Myocyte (in vitro differentiated cells): ENCODE measurements around the gene CHMP4B. TPM values are rescaled to one million over a fixed set of nuclear protein-coding genes. Genes with fewer than 3 reads are reported as not detected.

Experiments
- DNase-seq: peaks from one replicate; pipeline ENCODE4 v3.0.0-alpha.2; 2012; ENCODE audit warnings: low read depth
- polyA plus RNA-seq: library from polyadenylated mRNA; unstranded; fragments of >200 nt; gene quantifications from one replicate; pipeline ENCODE4 v1.2.1, GENCODE V29; 2012; ENCODE audit warnings: missing spikeins
- total RNA-seq: library from RNA; depleted of rRNA; stranded (reverse); fragments of >200 nt; gene quantifications from 2 replicates; pipeline ENCODE4 v1.2.3, GENCODE V29; 2014

Gene CHMP4B, protein sequence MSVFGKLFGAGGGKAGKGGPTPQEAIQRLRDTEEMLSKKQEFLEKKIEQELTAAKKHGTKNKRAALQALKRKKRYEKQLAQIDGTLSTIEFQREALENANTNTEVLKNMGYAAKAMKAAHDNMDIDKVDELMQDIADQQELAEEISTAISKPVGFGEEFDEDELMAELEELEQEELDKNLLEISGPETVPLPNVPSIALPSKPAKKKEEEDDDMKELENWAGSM
- 78.0 and 88.5 TPM in 2 replicates for total RNA-seq
- polyA plus RNA-seq = 166 TPM

DNA sequence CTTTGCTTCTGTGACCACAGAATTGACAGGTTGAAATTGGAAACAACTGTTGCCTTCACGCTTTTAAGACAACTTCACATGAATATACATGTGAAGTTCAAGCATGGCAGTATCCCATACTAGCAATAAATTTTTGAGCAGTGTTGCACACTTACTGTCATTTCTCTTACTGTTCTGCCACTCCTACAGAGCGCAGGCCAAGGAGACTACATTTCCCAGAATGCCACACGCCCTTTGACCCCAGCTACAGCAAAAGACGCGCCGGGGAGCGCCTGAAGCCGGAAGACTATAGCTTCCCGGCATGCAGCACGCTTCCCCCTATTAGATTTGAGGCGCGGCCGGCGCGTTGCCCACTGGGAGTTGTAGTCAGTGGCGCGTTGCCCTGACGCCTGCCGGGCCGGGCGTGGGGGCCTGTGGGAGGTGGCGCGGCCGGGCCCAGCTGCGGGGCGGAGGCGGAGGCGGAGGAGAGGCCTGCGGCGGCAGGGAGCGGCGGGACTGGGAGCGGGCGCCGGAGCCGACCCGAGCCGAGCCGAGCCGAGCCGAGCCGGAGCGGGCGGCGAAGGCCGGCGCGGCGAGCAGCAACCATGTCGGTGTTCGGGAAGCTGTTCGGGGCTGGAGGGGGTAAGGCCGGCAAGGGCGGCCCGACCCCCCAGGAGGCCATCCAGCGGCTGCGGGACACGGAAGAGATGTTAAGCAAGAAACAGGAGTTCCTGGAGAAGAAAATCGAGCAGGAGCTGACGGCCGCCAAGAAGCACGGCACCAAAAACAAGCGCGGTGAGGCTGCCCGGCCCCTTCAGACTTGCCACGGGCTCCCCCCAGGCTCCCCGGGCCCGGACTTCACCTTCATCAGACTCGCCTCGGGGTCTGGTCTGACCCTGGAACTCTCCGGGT is at the start of gene CHMP4B:
Gene CHMP4B, plus strand, starts transcription at position 464 of the 891 bp plus-strand sequence. Its CDS starts 121 bp downstream, at position 585.
- DNase-seq = peak; percentile 99

DNA sequence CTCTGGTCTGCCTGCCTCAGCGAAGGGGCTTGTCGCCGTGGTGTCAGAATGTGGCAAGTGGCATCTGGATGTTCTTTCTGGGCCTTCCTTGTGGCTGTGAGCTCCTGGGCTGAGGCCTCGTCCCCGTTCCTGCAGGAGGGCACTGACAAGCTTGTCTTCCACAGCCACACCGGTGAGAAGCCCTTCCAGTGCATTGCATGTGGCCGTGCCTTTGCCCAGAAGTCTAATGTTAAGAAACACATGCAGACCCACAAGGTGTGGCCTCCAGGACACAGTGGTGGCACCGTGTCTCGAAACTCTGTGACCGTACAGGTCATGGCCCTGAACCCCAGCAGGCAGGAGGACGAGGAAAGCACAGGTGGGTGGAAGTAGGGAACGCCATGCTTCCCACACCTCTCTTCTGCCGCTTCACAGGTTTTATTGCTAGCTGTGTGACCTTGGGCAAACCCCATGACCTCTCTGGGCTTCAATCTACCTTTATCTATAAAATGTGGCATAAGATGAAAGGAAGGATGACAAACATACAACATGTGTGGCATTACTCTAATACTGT is 49.4 kb upstream of the CHMP4B start:
- no peak for DNase-seq

DNA sequence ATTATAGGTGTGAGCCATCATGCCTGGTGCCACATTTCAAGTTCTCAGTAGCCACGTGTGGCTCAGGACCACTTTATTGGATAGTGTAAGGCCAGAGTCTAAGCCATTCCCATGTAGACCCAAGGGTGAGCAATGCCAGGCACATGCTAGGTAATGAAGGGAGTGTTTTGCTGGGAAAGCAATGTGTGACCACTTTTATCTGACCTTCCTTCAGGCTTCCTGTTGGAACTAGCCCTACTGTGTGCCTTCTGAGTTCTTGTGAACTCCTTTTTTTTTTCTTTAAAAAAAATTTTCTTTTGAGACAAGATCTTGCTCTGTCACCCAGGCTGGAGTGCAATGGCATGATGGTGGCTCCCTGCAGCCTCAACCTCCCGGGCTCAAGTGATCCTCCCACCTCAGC is 46.0 kb upstream of the CHMP4B start:
- DNase-seq = no peak

DNA sequence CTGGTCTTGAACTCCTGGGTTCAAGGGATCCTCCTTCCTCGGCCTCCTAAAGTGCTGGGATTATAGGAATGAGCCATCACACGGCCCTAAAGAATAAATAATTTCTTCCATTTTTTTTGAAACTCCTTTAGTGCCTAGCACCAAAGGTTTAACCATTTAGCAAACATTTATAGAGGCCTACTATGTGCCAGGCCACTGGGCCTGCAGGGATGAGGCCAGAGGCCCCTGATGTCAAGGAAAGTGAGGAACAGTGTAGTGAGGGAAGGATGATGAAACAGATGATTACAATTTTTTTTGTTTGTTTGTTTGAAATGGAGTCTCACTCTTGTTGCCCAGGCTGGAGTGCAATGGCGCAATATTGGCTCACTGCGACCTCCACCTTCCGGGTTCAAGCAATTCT is 45.6 kb upstream of the CHMP4B start:
- DNase-seq = no peak

DNA sequence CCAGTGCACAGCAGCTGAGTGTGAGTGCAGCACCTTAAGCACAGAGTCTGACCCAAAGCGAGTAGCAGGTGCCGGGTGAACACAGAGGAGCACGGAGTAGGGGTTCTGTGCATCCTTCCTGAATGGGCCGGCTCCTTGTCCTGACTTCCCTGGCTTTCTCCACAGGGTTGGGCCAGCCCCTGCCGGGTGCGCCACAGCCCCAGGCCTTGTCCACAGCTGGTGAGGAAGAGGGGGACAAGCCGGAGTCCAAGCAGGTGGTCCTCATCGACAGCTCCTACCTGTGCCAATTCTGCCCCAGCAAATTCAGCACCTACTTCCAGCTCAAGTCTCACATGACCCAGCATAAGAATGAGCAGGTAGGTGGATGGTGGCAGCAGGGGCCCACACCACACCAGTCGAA is 44.5 kb upstream of the CHMP4B start:
- DNase-seq = no peak

DNA sequence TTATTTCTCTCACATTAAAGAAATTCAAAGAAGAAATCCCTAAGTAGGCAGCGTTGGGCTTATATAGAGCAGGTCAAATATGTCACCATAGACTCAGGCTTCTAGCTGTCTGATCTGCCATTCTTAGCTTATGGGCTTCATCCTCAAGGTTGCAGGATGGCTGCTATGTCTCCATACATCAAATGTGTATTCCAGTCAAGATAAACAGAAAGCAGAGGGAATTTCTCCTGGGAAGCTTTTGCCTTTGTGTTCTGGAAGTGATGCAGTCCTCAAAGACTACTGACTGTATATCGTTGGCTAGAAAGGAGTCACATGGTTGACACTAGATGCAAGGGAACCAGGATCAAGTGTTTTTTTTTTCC is 43.4 kb upstream of the CHMP4B start:
- DNase-seq = no peak

DNA sequence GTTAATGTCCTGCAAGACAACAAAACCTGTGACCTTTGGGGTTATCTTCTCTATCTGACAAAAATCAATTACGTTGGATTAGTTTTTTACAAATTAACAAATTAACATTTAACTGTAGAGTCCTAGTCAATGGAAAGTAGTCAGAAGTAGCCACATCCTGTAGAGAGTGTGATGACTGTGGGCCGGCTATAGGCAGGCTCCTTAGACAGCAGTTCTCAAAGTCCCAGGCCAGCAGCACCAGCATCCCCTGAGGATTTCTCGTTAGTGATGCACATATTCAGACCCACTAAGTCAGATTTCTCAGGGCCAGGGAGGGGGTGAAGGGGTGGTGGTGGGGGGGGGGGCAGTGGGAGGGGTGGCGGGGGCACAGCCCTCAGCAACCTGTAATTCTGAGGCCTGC is 42.1 kb upstream of the CHMP4B start:
- no peak for DNase-seq

DNA sequence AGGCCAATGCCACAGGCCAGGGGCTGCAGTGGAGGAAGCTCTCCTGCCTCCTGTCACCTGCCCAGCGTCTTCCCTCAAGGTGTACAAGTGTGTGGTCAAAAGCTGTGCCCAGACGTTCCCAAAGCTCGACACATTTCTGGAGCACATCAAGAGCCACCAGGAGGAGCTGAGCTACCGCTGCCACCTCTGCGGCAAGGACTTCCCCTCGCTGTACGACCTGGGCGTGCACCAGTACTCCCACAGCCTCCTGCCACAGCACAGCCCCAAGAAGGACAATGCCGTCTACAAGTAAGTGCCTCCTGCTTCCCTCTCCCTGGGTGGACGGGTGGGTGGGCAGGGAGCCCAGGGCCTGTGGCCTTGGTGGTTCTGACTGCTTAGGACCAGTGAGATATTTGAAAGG is 41.1 kb upstream of the CHMP4B start:
- DNase-seq = no peak

DNA sequence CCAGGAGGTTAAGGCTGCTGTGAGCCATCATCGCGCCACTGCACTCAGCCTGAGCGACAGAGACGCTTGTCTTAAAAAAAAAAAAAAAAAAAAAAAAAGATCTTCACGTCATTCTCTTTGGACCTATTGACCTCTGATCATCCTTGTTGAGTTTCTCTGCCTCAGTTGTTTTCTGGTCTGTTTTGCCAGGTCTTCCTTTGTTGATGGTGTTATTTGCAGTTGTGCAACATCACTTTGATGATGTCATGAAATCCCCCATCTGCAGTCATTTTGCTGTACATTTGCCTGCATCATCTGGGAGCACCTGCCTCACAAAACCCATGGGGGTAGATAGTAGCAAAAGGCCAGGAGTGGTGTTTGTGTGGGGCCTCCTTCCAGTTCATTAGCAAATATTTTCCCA is 39.2 kb upstream of the CHMP4B start:
- no peak for DNase-seq

DNA sequence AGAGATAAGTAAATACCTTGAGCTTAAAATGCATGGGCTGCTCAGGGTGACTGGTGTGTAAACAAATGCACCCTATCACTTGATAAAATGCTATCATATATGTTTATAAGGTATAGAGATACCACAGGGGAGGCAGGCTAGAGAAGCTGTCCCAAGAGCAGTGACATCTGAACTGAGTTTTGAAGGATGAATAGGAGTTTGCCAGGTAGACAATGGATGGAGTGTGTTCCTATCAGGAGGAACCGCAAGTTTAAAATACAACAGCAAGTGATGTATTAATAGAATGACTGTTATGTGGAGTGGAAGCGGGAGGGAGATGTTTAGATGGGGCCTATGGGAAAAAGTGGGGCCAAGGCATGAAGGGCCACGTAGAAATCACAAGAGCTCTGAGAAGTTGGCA is 38.7 kb upstream of the CHMP4B start:
- DNase-seq = no peak

DNA sequence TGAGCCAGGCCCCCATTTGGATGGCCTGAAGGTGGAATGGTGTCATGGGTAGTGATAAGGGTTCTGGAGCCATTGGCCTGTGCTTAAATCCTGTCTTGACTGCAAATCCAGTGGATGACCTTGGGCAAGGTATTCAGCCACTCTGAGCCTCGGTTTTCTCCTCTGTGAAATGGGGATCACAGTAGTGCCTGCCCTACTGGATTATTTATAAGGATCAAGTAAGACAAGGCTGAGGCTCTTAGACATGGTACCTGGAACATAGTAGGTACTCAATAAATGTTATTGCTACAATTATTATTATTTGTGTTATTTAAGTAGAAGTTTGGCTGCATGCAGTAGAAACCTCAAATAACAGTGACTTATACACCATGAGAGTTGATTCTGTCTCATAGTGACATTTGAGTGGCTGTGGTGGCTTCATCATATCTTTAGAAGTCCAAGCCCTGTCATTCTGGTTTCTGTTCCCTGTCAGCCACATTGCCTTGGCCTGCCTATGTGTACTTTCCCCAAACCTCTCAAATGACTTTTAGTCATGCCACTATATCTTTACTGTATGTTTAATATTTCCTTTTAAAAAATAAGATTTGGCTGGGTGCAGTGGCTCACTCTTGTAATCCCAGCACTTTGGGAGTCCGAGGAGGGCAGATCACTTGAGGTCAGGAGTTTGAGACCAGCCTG is 37.6 kb upstream of the CHMP4B start:
- DNase-seq = peak; percentile 34

DNA sequence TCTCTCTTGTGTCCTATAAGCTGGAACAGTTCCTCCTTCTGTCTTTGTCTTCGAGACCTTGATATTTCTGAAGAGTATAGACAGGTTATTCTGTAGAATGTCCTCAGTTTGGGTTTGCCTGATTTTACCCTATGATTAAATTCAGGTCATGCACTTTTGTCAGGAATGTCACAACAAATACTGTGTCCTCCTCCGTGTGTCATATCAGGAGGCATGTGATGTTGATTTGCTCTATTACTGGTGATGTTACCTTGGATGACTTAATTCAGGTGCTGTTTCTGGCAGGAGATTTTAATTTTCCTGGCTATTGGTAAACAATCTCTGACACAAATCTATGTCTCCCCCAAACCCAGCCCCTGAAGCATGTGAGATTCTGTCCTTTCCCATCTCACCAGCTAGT is 33.3 kb upstream of the CHMP4B start:
- no peak for DNase-seq

DNA sequence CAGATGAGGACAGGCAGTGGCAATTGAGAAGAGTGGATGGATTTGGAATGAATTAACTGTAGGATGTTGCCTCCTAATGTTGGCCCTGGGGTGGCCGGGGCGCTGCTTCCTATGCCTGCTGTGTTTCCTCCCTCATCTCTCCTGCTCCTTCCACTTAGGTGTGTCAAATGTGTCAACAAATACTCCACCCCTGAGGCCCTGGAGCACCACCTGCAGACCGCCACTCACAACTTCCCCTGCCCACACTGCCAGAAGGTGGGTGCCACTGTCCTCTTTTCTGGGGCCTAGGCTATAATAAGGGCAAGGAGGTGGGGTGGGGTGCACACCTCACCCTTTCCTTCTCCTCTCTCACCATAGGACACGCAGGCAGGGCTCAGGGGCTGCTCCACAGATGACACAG is 30.0 kb upstream of the CHMP4B start:
- no peak for DNase-seq

DNA sequence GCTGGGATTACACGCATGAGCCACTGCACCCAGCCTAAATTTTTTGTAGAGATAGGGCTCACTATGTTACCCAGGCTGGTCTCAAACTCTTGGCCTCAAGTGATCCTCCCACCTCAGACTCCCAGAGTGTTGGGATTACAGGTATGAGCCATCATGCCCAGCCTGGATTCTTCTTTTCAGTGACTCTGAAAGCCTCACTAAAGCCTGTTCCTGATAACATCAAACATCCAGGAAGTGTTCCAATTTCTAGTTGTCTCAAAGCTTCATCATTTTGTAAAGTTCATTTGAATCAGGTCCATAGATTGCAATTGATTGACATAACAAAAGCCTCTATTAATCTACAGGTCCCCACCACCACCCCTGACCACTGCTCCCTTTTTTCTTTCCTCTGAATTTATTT is 29.2 kb upstream of the CHMP4B start:
- no peak for DNase-seq

DNA sequence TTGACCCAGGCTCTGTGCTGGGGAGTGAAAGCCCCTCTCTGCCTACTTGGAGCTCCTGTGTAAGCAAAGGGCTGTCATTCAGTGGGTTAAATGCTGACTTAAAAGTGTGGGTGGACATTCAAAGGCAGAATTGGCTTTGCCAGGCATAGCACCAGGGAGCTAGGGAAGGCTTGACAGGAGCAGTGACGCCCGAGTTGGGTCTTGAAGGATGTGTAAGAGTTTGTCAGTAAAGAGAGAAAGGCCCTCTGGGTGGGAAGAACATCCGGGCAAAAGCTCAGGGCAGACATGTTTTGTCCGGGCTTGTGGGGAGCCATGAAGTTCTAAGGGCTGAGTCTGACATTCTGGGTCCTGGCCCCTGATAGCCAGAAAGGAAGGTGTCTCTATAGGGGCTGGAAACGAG is 27.9 kb upstream of the CHMP4B start:
- no peak for DNase-seq

DNA sequence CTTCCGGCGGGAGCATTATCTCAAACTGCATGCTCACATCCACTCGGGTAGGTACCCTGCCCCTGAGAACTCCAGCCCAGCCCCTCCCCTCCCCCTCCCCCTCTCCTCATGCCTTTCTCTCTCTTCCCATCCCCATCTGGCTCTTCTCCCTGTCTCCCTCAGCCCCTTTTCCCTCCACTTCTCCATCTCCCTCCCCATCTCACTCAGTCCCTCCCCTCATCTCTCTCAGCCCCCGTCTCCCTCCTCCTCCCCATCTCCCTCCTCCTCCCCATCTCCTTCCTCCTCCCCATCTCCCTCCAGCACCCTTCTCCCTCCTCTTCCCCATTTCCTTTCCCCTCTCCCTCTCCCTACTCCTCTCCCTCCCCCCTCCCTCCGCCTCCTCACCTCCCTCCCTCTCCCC is 27.3 kb upstream of the CHMP4B start:
- no peak for DNase-seq

DNA sequence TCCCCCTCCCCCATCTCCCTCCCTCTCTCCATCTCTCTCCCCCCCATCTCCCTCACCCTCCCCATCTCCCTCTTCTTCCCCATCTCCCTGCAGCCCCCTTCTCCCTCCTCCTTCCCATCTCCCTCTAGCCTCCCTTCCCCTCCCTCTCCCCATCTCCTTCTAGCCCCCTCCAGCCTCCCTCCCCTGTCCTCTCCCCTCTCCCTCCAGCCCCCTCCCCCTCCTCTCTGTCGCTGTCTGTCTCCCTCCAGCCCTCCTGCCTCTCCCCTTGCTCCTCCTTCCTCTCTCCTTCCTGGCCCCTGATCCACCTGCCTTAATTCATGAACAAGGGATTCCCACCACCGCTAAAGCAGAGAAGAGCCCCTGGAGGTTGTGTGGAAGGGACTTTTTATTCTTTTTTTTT is 26.9 kb upstream of the CHMP4B start:
- no peak for DNase-seq

DNA sequence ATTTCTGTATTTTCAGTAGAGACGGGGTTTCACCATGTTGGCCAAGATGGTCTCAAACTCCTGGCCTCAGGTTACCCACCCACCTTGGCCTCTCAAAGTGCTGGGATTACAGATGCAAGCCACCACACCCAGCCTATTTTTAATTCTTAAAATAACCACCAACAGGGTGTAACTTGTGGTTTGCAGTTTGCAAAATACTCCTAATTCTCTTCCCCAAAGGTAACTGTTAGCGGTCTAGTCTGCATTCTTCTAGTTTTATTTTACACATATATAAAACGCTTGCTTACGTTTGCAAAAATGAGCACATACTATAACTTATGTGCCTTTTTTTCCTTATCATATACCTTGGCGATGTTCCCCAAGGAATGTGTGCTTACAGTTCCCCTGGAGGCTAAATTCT is 25.6 kb upstream of the CHMP4B start:
- DNase-seq = no peak

DNA sequence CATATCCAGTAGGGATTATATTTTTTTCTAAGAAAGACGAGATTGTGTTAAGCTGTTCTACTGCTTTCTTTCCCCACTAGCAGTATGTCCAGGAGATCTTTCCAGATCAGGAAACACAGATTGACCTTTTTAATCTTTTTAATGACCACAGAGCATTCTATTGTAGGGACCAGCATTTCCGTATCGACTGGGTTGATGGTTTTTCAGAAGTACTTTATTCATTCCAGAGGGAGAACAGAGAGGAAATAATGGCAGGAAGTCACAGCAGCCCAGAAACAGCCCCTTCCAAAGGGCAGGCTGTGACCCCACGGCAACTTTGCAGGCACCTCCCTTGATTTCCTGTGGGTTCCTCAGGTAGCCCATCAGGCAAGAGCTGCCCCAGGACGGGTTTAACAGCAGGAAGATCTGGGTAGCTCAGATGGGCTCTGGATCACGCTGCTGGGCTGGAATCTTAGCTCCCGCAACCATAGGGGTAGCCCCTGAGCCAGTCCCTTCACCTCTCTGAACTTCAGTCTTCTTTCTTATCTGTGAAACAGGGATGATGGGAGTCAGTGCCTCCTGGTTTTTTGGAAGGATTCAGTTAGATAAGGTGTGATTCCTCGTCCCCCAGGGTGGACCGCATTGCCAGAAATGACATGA is 23.8 kb upstream of the CHMP4B start:
- DNase-seq = no peak

DNA sequence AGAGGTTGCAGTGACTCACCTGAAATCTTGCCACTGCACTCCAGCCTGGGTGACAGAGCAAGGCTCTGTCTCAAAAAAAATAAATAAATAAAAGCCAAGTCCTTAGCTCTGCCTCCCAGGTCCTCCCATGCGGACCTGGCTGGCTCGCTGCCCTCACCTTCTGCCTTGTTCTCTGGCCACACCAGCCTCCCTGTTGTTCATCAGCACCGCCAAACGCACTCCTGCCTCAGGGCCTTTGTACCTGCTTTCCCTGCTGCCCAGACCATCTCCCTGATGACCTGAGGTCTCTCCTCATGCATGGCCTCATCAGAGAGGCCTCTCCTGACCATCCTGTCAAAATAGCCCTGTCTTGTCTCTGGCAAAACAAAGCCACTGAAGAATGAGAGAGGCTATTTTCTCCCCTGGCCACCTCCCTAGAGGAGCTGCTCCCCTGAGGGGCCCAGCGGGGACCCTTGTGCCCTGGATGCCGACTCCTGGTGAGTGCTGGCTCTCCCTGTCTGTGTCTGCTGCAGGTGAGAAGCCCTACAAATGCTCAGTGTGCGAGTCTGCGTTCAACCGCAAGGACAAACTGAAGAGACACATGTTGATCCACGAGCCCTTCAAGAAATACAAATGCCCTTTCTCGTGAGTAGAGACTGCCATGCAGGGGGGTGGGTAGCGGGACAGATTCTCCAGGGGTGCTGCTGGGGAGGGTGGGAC is 22.6 kb upstream of the CHMP4B start:
- no peak for DNase-seq
